ENCODE measurements around the gene LYRM9.

- TF ChIP-seq CTCF (IDR thresholded peaks at IDR 0.05) (no peak), POLR2A (IDR thresholded peaks at IDR 0.05) (no peak), POLR2AphosphoS5 (IDR thresholded peaks at IDR 0.05) (no peak)
Measured at GRCh38 chr17:27917000-27917399, 23.8 kb upstream of the LYRM9 start.

Data from sigmoid colon (tissue), 4 donors.